Measurements from ENCODE around the gene CFAP74. TPM values are rescaled to one million over a fixed set of nuclear protein-coding genes. Genes with fewer than 3 reads are reported as not detected.
"Not testable (repeated sequence)": the region's sequence is repeated elsewhere in the genome, so short reads cannot be mapped to it uniquely, and the experiment has no call there.

The CFAP74 gene
- total RNA-seq, 1 donor from 2014 or later = not detected

- no peak for DNase-seq (ENCODE audit: low read depth in 2 of 2)
Observed at GRCh38 chr1:1898246-1898933, 105.2 kb downstream of the CFAP74 start.

GRCh38 chr1:1895456-1896336, 107.9 kb downstream of the CFAP74 start:
- no peak for DNase-seq (ENCODE audit: low read depth in 2 of 2)

DNA sequence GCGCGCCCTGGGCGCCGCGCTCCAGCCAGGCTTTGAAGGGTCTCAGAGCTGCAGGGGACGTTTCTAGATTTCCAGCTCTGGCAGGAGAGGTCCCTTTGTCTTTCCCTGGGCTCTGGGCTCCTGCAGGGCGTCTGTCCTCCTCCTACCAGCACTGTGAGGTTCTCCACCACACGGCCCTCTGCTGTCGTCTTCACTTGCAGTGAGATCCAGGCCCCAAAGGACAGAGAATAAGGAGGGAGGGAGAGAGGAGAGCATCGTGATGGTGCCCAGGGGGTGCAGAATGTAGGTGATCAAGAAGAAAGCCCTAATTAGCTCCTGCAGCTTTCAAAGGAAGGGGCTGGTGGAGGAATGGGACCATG, 108.5 kb downstream of the CFAP74 start:
- DNase-seq (ENCODE audit: low read depth in 2 of 2) = no peak

DNA sequence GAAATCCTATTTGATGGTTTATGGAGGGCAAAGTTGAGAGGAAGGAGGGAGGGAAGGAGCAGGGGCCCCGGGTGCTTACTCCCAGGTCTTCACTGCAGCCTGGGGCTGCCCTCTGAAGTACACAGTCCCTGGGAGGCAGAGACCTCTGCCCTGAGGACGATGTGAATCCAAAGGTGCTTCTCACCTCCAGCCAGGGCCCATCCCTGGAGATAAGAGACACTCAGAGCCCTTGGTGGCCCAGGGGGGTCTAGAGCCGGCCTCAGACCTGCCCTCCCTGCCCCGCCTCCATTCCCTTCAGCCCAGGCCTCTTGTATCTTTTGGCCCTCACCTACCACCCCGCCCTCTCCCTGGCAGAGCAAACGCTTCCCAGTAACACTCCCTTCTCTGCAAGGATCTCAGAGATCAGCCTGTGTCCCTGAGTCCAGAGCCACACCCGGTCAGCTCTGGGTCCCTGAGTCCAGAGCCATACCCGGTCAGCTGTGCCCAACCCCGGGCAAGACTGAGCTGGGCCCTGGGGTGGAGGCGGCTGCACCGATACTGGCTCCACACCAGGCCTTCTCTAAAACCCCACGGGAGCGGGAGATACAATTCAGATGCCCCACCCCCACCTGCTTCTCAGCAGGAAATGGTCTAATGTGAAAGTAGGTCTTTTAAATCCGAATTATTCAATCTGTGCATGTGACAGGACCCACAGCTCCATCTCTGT, 109.1 kb downstream of the CFAP74 start:
- DNase-seq (ENCODE audit: low read depth in 2 of 2) = no peak

GRCh38 chr1:1893997-1894353, 109.6 kb downstream of the CFAP74 start:
- DNase-seq (ENCODE audit: low read depth in 2 of 2) = no peak

- DNase-seq (ENCODE audit: low read depth in 2 of 2) = no peak
Observed at GRCh38 chr1:1893291-1893985, 110.1 kb downstream of the CFAP74 start.

DNA sequence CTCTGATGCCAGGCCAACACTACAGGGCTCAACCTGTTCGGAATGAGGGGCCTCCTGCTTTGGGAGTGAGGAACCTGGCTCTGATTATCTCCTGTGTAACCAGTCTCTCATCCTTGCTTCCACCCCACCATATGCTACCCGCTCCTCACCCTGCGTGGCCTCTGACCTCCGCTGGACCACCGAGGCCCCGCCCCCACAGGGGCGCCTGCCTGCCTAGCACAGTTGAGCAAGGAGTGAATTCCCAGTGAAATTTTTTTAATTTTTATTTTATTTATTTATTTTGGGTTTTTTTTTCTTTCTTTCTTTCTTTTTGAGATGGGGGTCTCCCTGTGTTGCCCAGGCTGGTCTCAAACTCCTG, 110.8 kb downstream of the CFAP74 start:
- no peak for DNase-seq (ENCODE audit: low read depth in 2 of 2)

GRCh38 chr1:1892079-1892762, 111.4 kb downstream of the CFAP74 start:
- no peak for DNase-seq (ENCODE audit: low read depth in 2 of 2)

- DNase-seq (ENCODE audit: low read depth in 2 of 2) = peak; percentile 46 to 76
Observed at GRCh38 chr1:1891349-1892078, 112.1 kb downstream of the CFAP74 start.

DNA sequence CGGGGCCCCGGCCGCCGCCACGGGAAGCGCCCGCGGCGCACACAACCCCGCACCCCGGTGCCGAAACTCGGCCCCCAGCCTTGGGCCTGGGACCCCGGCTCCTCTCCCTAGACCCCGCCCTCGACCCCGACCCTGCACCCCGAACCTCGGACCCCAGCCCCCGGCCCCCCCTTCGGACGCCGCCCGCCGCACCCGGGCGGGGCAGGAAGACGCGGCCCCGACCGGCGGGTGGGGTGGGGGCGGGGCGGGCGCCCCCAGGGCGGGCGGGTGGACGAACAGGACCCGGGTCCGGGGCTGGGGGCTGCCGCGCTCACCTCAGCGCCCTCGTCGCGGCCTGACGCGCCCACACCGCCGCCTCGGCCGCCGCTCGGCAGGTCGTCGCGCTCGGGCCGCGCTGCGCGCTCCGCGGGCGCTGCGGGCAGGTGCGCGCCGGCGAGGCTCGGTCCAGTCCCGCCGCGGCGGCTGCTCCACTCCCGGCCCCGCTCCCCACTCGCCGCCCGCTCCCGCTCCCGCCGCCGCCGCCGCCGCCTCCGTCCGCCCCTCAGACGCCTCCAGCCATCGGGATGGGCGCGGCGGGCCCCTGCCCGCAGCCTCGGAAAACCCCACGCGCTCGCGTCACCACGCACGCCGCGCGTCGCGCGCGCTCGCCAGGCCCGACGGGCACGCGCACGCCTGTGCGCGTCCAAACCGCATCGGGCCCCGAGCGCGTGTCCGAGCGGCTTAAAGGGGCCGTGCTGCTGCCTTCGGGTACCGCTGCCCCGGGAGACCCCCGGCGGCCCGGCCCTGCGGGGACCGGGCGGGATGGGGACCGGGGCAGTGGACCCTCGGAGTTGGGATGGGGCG, 112.9 kb downstream of the CFAP74 start, which contains the start of gene GNB1:
Gene GNB1, minus strand, starts transcription at position 582 of the 843 bp plus-strand sequence. CDS start 65,634 bp downstream, outside the sequence.
- DNase-seq (ENCODE audit: low read depth in 2 of 2) = peak; percentile 90 to 95

DNA sequence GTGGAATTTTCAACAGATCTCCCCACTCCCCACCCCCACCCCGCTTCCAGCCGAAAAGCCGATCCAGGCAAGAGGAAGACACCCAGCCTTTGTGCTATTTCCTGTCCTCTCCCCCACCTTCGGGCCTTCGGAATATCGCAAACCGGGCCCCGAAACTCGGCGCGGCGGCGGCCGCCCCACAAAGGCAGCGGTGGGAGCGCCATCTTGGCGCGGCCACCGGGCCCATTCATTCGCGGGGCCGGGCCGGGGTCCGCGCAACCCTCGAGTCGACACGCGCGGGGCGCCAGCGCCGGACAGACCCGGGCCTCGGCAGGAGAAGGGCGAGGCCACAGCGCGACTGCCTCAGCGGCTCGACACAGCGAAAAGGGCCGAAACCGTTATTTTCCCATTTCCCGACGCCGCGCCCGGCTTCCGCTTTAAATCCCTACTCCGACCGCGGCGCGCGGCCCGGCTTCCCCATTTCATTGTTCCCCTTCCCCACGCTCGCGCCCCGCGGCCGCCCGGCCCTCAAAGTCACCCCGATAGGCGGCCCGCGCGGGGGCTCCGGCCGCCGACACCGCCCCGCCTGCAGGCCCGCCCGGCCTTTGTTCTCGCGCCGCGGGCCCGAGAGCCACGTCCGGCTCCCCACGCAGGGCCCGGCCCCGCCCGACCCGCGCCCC, 113.6 kb downstream of the CFAP74 start:
- peak; percentile 60 to 62 for DNase-seq (ENCODE audit: low read depth in 2 of 2)

GRCh38 chr1:1889090-1889750, 114.4 kb downstream of the CFAP74 start:
- no peak for DNase-seq (ENCODE audit: low read depth in 2 of 2)

- DNase-seq (ENCODE audit: low read depth in 2 of 2) = not testable (repeated sequence)
Observed at GRCh38 chr1:1883890-1884289, 119.7 kb downstream of the CFAP74 start.

- no peak for DNase-seq (ENCODE audit: low read depth in 2 of 2)
Observed at GRCh38 chr1:1883092-1883873, 120.3 kb downstream of the CFAP74 start.

- DNase-seq (ENCODE audit: low read depth in 2 of 2) = no peak
Observed at GRCh38 chr1:1881727-1882126, 121.9 kb downstream of the CFAP74 start.

DNA sequence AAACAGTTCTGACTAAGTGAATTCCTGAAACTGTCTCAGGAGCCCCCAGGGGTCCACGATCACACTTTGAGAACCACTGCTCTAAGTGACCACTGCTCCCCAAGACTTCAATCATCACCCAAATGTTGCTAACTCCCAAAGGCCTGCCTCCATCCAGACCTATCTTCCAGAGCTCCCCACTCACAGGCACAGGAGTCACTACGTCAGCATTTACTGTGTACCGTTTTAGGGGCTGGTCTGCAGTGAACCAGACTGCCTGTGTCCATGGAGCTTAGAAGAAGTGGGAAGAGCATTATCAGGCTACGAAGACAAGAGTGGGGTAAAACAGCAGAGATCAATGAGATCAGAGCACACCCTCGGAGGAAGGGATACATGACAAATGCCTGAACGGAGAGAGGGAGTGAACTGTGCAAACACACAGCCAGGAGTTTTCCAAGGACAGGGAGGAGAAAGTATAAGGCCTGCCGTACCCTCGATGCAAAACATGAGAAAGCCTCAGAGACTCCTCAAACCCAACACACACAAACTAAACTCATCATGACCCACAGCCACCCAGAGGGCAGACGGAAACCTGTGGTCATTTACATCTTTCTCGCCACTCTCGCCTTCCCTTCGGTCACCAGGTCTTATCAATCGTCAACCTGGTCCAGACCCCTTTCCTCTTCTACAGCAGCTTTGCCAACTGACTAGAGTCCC, 122.8 kb downstream of the CFAP74 start:
- no peak for DNase-seq (ENCODE audit: low read depth in 2 of 2)

DNA sequence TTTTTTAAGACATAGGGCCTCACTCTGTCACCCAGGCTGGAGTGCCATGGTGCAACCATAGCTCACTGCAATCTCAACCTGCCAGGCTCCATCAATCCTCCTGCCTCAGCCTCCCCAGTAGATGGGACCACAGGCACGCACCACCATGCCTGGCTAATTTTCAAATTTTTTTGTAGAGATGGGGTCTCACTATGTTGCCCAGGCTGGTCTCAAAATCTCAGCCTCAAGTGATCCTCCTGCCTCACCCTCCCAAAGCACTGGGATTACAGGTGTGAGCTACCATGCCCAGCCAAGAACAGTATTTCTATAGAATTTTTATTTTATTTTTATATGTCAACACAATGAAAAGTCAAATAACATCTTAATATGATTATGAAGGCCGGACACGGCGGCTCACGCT, 123.6 kb downstream of the CFAP74 start:
- no peak for DNase-seq (ENCODE audit: low read depth in 2 of 2)
